GM21528 (cell line): ENCODE results near the gene SETDB2.
"Not testable (repeated sequence)": the region's sequence is repeated elsewhere in the genome, so short reads cannot be mapped to it uniquely, and the experiment has no call there.

Experiments used
- ATAC-seq: cut with Tn5 transposase; IDR thresholded peaks from one replicate; pipeline ENCODE4 v1.9.1; 2021; ENCODE audit warnings: mild to moderate bottlenecking, moderate library complexity; ENCODE audit not compliant: unreplicated experiment, low FRiP score

Gene SETDB2

GRCh38 chr13:49464085-49464484 lies 20.0 kb downstream of the SETDB2 start:
- no peak for ATAC-seq

- ATAC-seq: no peak
These were observed 20.7 kb downstream of the SETDB2 start for GRCh38 chr13:49464621-49465325.

GRCh38 chr13:49466292-49466838 lies 22.3 kb downstream of the SETDB2 start:
- no peak for ATAC-seq

- no peak for ATAC-seq
These were observed 28.1 kb downstream of the SETDB2 start for GRCh38 chr13:49472186-49472585.

- ATAC-seq: no peak
These were observed 32.5 kb downstream of the SETDB2 start for GRCh38 chr13:49476529-49476928.

GRCh38 chr13:49481788-49482187 lies 37.7 kb downstream of the SETDB2 start:
- ATAC-seq: no peak

GRCh38 chr13:49488563-49488962 lies 44.5 kb downstream of the SETDB2 start:
- no peak for ATAC-seq

GRCh38 chr13:49494645-49495044 lies 50.6 kb downstream of the SETDB2 start:
- no peak for ATAC-seq

GRCh38 chr13:49495783-49496762 lies 52.0 kb downstream of the SETDB2 start, which contains the start of gene PHF11:
PHF11 (plus strand) TSS chr13:49495953; CDS start chr13:49496002, 49 bp downstream.
- ATAC-seq: peak; percentile 84

- not testable (repeated sequence) for ATAC-seq
These were observed 52.8 kb downstream of the SETDB2 start for GRCh38 chr13:49496837-49497236.

GRCh38 chr13:49497272-49497671 lies 53.2 kb downstream of the SETDB2 start:
- no peak for ATAC-seq

GRCh38 chr13:49498206-49498605 lies 54.1 kb downstream of the SETDB2 start:
- no peak for ATAC-seq

GRCh38 chr13:49499889-49500660 lies 56.0 kb downstream of the SETDB2 start:
- ATAC-seq: no peak

- no peak for ATAC-seq
These were observed 58.9 kb downstream of the SETDB2 start for GRCh38 chr13:49502954-49503353.

- no peak for ATAC-seq
These were observed 59.9 kb downstream of the SETDB2 start for GRCh38 chr13:49503951-49504350.

GRCh38 chr13:49512578-49512977 lies 68.5 kb downstream of the SETDB2 start:
- no peak for ATAC-seq

GRCh38 chr13:49516467-49516866 lies 72.4 kb downstream of the SETDB2 start:
- ATAC-seq: no peak

- ATAC-seq: no peak
These were observed 73.4 kb downstream of the SETDB2 start for GRCh38 chr13:49517461-49517860.

GRCh38 chr13:49521224-49521623 lies 77.2 kb downstream of the SETDB2 start:
- ATAC-seq: no peak

GRCh38 chr13:49524740-49525501 lies 80.8 kb downstream of the SETDB2 start:
- ATAC-seq: no peak
